Measurements from ENCODE around the gene RUFY3.
"Not testable (repeated sequence)": the region's sequence is repeated elsewhere in the genome, so short reads cannot be mapped to it uniquely, and the experiment has no call there.

Gene RUFY3

GRCh38 chr4:70831293-70831692, 109.5 kb downstream of the RUFY3 start:
- no peak for DNase-seq (ENCODE audit: low read depth)
- no peak overlapping the region for H3K4me3 ChIP-seq (ENCODE audit: low read length)
- no peak for TF ChIP-seq CTCF (conservative IDR thresholded peaks at IDR 0.05; ENCODE audit: low read depth, low read length)

GRCh38 chr4:70833675-70834074, 111.9 kb downstream of the RUFY3 start:
- no peak overlapping the region for H3K4me3 ChIP-seq (ENCODE audit: low read length)
- TF ChIP-seq CTCF (conservative IDR thresholded peaks at IDR 0.05; ENCODE audit: low read depth, low read length) = no peak
- no peak for DNase-seq (ENCODE audit: low read depth)

- H3K4me3 ChIP-seq (ENCODE audit: low read length) = no peak overlapping the region
- no peak for DNase-seq (ENCODE audit: low read depth)
- TF ChIP-seq CTCF (conservative IDR thresholded peaks at IDR 0.05; ENCODE audit: low read depth, low read length) = no peak
Observed at GRCh38 chr4:70836081-70836480, 114.3 kb downstream of the RUFY3 start.

GRCh38 chr4:70838204-70838603, 116.4 kb downstream of the RUFY3 start:
- TF ChIP-seq CTCF (conservative IDR thresholded peaks at IDR 0.05; ENCODE audit: low read depth, low read length) = no peak
- H3K4me3 ChIP-seq (ENCODE audit: low read length) = peak overlapping the region; percentile 89
- DNase-seq (ENCODE audit: low read depth) = no peak

GRCh38 chr4:70838666-70839588, 117.2 kb downstream of the RUFY3 start:
- DNase-seq (ENCODE audit: low read depth) = no peak
- H3K4me3 ChIP-seq (ENCODE audit: low read length) = peak overlapping the region; percentile 89
- TF ChIP-seq CTCF (conservative IDR thresholded peaks at IDR 0.05; ENCODE audit: low read depth, low read length) = no peak

GRCh38 chr4:70839589-70840093, 117.9 kb downstream of the RUFY3 start, which contains the start of gene GRSF1:
GRSF1 (minus strand) TSS chr4:70839890; CDS start chr4:70839827, 63 bp downstream.
- TF ChIP-seq CTCF (conservative IDR thresholded peaks at IDR 0.05; ENCODE audit: low read depth, low read length) = peak; percentile 17
- peak within 1 kb of the TSS; percentile 89 for H3K4me3 ChIP-seq (ENCODE audit: low read length)
- no peak for DNase-seq (ENCODE audit: low read depth)

- H3K4me3 ChIP-seq (ENCODE audit: low read length); DNase-seq (ENCODE audit: low read depth): not testable (repeated sequence)
Observed at GRCh38 chr4:70840137-70840536, 118.4 kb downstream of the RUFY3 start.

GRCh38 chr4:70840631-70841030, 118.9 kb downstream of the RUFY3 start:
- H3K4me3 ChIP-seq (ENCODE audit: low read length); DNase-seq (ENCODE audit: low read depth): not testable (repeated sequence)
